Measurements from ENCODE around the gene METTL5.

DNA sequence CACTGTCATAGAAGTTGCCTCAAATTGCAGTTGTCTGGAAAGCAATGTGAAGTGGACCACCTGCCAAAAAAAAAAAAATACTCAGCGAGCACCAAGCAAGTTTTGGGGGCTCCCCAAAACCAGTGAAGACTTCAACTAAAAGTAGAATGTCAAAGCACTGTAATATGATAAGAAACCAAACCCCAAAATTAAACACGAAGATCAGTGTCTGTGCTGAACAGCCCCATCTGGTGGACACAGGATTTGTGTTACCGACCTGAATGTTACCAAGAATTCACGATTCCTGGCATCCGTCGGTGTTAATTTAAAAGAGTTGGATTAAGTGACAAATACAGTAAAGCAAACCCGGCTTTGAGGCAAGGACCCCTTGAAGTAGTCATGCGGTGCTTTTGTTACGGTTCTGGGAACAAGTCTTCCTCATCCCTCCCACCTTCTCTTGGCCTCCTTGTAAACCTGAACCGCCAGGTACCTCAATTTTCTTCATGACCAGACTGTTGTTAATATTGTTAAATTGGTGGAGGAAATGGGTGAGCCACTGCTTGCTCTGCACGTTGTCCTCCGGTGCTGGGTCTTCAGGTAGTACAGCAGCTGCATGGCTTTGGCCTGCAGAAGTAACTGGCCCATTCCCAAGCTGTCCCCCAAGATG, 57.3 kb downstream of the METTL5 start:
- no peak for TF ChIP-seq CTCF (IDR thresholded peaks at IDR 0.05)
- TF ChIP-seq POLR2A (IDR thresholded peaks at IDR 0.05): no peak
